HTERT RPE-1 (cell line): ENCODE measurements around the gene FBH1.
"Not testable (repeated sequence)": the region's sequence is repeated elsewhere in the genome, so short reads cannot be mapped to it uniquely, and the experiment has no call there.

Experiments used
- in situ Hi-C: fragments of 300-500 bp; cut with MboI; formaldehyde crosslinking; loops from 4 replicates; pipeline ENCODE4 v1.14.3; 2020; ENCODE audit warnings: low sequenced_read_pairs

The FBH1 gene

DNA sequence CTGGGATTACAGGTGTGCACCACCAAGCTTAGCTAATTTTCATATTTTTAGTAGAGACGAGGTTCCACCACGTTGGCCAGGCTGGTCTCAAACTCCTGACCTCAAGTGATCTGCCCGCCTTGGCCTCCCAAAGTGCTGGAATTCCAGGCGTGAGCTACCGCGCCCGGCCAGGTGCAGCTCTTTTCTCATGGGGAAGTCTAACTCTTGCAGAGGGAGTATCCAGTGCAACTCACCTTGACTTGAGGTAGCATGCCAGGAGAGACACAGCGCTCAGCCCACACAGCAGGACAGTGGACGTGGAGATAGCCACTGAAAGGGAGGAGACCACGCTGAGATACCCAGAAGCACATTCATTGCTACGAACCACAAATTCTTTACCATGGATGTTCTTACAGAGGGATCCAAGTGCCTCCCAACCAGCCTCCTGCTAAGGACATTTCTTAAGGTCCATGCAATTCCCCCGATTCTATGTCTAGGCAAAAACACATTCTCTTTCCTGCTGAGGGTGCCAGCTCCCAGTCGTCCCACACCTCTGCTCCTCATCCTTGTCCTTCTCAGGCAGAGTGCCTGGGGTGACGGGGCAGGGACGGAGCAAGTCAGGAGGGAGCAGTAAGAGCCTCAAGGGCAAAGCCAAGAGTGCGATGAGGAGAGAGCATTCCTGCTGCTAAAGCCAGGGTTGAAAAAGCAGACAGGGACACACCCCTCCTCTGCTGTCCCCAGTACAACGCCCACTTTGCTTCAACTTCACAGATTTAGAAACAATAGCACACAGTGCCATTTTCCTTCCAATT, 66.3 kb downstream of the FBH1 start:
- in situ Hi-C loops, result no loop called here

DNA sequence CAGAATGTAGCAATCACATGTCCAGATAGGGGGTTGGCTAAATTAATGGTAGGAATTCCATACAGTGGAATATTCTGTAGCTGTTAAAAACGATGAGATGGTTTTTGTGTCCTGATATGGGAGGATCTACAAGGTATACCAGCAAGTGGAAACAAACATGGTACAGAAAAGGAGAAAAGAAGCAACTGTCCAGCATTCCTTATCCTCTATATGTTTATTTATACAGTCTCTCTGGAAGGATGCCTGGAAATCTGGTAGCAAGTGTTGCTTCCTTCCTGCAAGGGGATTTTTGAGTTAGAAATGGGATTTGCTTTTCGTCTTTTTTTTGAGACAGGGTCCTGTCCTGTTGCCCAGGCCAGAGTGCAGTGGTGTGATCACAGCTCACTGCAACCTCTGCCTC, 68.0 kb downstream of the FBH1 start:
- in situ Hi-C loops, result no loop called here

- in situ Hi-C loops, result no loop called here
Observed at GRCh38 chr10:5958675-5959074, 68.6 kb downstream of the FBH1 start.

DNA sequence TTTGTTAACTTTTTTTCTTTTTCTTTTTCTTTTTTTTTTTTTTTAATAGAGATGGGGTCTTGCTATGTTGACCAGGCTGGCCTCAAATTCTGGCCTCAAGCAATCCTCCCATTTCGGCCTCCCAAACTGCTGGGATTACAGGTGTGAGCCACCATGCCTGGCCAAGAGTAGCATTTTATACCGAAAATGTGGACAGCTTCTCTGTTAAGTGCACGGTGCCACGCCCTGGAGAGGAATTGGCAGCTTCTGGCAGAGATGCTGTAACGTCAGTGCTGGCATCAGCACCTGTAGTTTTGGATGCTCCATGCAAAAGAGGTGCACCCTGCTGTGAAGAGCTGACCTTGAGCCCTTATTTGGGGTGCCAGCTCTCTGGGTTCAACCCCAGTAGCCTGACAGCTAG, 69.1 kb downstream of the FBH1 start:
- in situ Hi-C loops, result no loop called here

- in situ Hi-C loops, result no loop called here
Observed at GRCh38 chr10:5959581-5960069, 69.6 kb downstream of the FBH1 start.

DNA sequence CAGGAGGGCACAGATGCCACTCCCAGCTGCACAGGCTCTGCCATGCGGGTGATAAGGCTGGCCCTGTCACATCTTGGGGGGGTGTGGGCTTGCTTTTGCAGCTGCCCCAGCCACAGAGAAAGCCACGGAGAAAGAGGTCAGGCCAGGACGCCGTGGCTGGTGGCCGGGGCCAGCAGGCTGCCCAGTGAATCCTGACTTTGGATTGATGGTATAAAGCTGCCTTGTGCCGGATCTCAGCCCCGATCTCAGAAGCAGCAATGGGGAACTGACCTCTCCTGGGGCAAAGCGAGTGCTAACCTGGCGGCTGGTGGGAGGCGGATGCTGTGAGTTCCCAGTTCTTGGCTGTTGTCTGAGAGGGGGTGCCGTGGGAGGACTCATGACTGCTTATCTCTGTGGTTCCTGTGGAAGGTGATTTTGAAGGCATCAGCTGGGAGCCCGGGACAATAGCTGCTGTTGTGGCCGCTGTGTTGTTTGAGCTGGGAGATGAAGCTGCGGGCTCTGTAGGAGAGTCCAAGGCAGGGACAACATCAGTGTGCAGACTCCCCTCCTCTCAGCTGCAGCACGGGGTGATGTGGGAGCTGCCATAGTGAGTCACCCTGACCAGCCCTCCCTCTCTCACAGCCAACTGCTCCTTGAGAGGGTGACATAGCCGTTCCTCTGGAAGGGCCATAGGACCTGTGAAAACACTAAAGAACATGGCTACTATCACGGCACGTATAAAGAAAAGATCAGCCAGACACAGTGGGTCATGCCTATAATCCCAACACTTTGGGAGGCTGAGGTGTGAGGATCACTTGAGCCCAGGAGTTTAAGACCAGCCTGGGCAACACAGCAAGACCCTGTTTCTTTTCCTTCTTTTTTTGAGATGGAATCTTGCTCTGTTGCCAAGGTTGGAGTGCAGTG, 70.3 kb downstream of the FBH1 start:
- in situ Hi-C loops, result no loop called here

DNA sequence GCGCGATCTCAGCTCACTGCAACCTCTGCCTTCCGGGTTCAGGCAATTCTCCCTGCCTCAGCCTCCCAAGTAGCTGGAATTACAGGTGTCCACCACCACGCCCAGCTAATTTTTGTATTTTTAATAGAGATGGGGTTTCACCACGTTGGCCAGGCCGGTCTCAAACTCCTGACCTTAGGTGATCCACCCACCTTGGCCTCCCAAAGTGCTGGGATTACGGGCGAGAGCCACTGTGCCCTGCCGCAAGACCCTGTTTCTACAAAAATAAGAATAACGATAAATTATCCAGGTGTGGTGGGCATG, 70.9 kb downstream of the FBH1 start:
- in situ Hi-C loops, result not testable (repeated sequence)

- in situ Hi-C loops, result no loop called here
Observed at GRCh38 chr10:5961405-5962100, 71.5 kb downstream of the FBH1 start.

- in situ Hi-C loops, result not testable (repeated sequence)
Observed at GRCh38 chr10:5962358-5962940, 72.4 kb downstream of the FBH1 start.

GRCh38 chr10:5963071-5963470, 73.0 kb downstream of the FBH1 start:
- in situ Hi-C loops, result no loop called here

DNA sequence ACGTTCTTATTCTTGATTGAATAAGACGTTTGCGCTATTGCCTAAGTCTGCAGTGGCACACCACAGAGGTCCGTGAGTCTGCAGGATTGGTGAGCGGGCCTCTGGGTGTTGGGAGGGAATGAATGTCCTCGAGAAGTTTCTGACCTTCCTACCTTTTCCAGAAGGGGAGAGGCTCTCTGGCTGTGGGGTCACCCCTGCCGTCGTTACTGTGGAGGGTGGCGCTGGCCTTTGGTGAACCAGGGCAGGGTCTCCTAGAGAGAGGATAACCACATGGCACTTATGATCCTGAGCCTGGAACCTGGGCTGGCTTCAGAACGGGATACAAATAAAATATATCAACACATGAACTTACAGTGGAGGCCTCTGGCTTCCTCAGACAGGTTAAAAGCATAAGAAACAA, 73.5 kb downstream of the FBH1 start:
- in situ Hi-C loops, result no loop called here

DNA sequence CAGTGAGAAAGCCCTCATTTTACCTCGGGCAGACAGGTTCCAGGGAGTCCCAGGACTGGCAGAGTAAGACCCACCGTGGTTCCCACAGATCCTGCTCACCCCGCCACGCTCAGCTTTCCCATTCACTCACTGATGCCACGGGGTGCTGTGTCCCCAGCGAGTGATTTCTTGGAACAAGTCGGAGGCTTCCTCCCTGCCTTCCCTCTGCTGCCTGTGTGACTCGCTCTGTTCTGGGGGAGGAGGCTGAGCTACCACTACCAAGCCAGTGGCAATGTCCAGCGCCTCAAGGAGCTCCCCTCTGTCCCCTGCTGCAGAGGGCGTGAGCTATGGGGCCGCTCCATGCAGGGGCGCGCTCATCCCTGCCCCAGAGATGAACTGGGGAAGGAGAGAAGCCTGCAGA, 74.7 kb downstream of the FBH1 start:
- in situ Hi-C loops, result no loop called here

DNA sequence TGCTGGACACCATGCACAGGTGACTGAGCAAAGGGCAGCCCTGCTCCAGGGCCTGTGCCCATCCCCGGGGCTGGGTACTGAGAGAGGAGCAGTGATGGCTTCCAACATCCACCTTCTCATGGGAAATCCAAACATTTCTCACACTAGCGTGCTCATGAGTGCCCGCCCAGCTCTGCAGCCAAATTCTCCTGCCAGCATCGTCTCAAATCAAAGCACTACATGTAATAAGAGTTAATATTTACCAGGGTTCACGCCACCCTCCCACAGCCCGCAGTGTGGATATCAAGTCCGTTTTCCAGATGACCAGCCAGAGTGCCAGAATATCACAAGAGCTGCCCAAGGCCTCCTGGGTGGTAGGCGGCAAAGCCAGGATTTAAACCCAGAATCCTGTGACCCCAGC, 75.2 kb downstream of the FBH1 start:
- in situ Hi-C loops, result no loop called here

DNA sequence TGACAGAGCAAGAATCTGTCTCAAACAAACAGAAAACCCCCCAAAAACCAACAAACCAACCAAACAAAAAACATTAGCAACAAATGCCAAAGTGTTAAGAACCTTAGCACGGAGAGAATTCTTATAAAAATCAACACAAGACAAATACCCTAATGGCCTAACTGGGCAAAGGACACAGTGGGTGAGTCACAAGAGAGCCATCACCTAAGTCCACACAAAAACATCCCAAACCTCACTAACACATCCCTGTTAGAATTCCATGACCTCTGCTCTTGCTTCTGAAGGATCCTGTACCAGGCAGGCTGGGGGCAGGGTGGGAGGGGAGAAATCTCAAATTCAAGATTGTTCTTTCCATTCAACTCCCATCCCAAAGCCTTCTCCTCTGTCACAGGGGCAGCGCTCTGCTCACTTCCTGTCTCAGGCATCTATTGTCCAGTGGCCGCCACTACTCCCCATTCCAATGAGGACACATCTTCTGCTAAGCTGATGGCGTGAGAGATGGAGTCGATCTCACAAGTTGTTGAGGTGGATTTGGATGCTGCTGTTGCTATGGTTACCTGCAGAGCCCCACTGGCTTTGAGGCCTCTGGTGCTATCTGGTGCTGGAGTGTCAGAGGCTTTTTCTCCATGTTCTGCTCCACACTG, 78.1 kb downstream of the FBH1 start:
- in situ Hi-C loops, result no loop called here

GRCh38 chr10:5968681-5969453, 78.8 kb downstream of the FBH1 start:
- in situ Hi-C loops, result no loop called here

DNA sequence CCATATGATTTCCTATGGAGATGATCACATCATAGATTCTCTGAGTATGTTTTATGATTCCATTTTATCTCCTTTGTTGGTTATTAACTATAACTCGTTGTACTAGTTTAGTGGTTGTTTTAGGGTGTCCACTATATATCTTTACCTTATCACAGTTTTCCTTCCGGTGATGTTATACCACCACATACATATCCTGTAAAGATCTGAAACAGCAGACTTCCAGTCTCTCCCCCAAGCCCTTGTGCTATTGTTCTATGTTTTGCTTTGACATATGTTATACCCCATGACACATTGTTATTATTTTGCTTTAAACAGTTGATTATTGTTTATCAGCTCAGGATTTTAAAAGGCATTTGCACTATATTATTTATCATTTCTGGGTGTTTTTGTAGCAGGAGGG, 80.0 kb downstream of the FBH1 start:
- in situ Hi-C loops, result no loop called here

- in situ Hi-C loops, result no loop called here
Observed at GRCh38 chr10:5970527-5970926, 80.5 kb downstream of the FBH1 start.

DNA sequence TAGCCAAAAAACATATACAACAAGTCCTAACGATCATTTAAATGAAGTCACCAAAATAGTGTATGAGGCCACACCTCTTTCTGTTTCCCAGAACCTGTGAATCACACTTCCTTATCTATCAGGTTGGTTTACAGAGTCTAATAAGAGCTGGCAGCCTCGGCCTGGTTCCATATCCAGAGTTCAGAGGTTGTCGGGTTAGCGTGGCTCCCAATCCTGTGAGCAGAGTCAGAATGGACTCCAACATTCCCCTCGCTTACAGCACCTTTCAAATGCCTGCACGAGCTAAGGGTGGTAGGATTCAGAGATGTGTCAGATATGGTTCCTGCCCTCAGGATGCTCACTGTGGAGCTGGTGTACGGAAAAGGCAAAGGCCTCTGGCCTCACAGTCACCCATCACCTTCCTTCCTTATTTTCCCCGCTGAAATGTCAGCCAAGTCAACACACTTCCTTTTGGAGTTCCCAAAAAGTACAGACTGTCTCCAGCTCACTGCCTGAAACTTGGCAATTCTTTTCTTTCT, 81.3 kb downstream of the FBH1 start:
- in situ Hi-C loops, result no loop called here

DNA sequence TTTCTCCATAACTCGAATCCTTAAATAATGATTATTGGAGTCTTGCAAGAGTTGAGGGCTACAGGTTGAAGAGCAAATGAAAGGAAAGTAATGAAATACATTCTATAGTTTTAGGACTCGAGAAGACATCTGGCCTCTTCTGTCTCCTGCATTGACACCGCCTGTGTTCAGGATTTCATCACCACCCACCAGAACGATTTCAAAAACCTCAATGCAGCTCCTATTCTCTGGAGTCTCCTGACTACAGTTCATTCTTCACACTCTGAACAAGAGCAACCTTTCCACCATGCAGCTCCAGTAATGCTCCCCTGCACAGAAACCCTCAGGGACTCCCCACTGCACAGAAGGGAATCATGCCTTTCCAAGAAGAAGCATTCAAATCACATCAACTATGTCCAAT, 81.8 kb downstream of the FBH1 start:
- in situ Hi-C loops, result no loop called here

DNA sequence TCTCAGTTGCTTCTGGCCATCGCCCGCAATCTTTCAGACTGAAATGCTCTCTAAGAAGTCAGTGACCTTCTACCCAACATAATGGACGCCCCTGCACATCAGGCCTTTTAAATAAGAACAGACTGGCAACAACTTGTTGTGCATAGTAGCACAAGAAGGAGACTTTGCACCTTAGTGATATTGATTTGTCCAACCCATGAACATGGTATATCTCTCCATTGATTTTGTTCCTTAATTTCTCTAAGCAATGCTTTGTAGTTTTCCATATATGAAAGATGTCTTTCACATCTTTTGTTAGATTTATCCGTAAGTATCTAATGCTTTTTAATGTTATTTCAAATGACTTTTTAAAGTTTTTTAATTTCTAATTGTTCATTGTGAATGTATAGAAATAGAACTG, 83.0 kb downstream of the FBH1 start:
- in situ Hi-C loops, result no loop called here
